Naive thymus-derived CD8-positive, alpha-beta T cell (primary cell): ENCODE measurements around the gene OXSR1. TPM values are rescaled to one million over a fixed set of nuclear protein-coding genes. Genes with fewer than 3 reads are reported as not detected.
A peak's percentile ranks its signal among the peaks of the same experiment; 100 is the strongest.

ENCODE experiments used
- ATAC-seq, 2 donors: fragments of 150-1000 bp; cut with Tn5 transposase in 1 of 2; sonication (Bioruptor Pico), chemical (Tn5 transposase) in 1 of 2; 1 replicate in 1 of 2; 2 replicates in 1 of 2; pipeline ENCODE4 v1.10.0; 2021; ENCODE audit warnings: mild to moderate bottlenecking in 2 of 2, moderate library complexity in 2 of 2
- POLR2A ChIA-PET: fragments of 350-600 bp; sonication (Branson Sonifier 250); formaldehyde crosslinking; loops from one replicate; lab custom pipeline; 2021; ENCODE audit warnings: antibody characterized with exemption; lab: Charles Lee
- DNase-seq, 10 donors: peaks; one replicate each; pipeline versions ENCODE4 v3.0.0 to v3.0.0-alpha.2; 2020 to 2022
- H3K27ac Mint-ChIP-seq, 10 donors: one replicate each; pipeline ENCODE4 v1.8.0; 2020 to 2022; ENCODE audit warnings: mild to moderate bottlenecking in 10 of 10, mixed read lengths in 10 of 10, moderate library complexity in 4 of 10, inconsistent platforms in 1 of 10
- H3K27me3 Mint-ChIP-seq, 5 donors: one replicate each; pipeline ENCODE4 v1.8.0; 2021 to 2022; ENCODE audit warnings: mixed read lengths in 5 of 5
- H3K36me3 Mint-ChIP-seq, 3 donors: one replicate each; pipeline ENCODE4 v1.8.0; 2020 to 2022; ENCODE audit warnings: mixed read lengths in 3 of 3, mild to moderate bottlenecking in 2 of 3, inconsistent platforms in 1 of 3
- H3K4me1 Mint-ChIP-seq, 4 donors: one replicate each; pipeline ENCODE4 v1.8.0; 2021 to 2022; ENCODE audit warnings: mixed read lengths in 4 of 4
- H3K4me3 Mint-ChIP-seq, 10 donors: one replicate each; pipeline ENCODE4 v1.8.0; 2020 to 2022; ENCODE audit warnings: mild to moderate bottlenecking in 10 of 10, mixed read lengths in 10 of 10, moderate library complexity in 6 of 10, inconsistent platforms in 1 of 10
- H3K9me3 Mint-ChIP-seq, 9 donors: one replicate each; pipeline ENCODE4 v1.8.0; 2020 to 2022; ENCODE audit warnings: mixed read lengths in 9 of 9, mild to moderate bottlenecking in 3 of 9, inconsistent platforms in 1 of 9, moderate library complexity in 1 of 9
- polyA plus RNA-seq, 3 donors: library from polyadenylated mRNA; unstranded; fragments of 300-500 nt; fragmentation: Illumina TruSeq; gene quantifications; one replicate each; pipeline ENCODE4 v1.2.3, GENCODE V29; 2021
- total RNA-seq, 8 experiments: library from RNA in 2 of 8; stranded (reverse) in 2 of 8; gene quantifications; one replicate each; pipeline ENCODE4 v1.2.3 and lab custom pipeline; 2021 to 2026

OXSR1 gene
- total and polyA plus RNA-seq, 5 experiments from 2014 or later = 12.9 to 40.8 (median 14.0) TPM

- POLR2A ChIA-PET = no interaction called here
- H3K36me3 Mint-ChIP-seq = peaks cover 0 to 85% (median 33%) of the 10 kb centered on the region in 3 donors
Observed at GRCh38 chr3:38251197-38251596, 85.9 kb downstream of the OXSR1 start.

GRCh38 chr3:38253704-38254103 lies 88.4 kb downstream of the OXSR1 start:
- H3K4me3 Mint-ChIP-seq = no peak overlapping the region
- no peaks in the 10 kb centered on the region for H3K27me3 Mint-ChIP-seq
- ATAC-seq (no peak), DNase-seq (no peak)
- peaks cover 4 to 12% (median 8%) of the 10 kb centered on the region in 4 donors for H3K4me1 Mint-ChIP-seq
- peaks cover 0 to 64% (median 32%) of the 10 kb centered on the region in 3 donors for H3K36me3 Mint-ChIP-seq
- peak overlapping the region in 2 of 10 donors; percentile 50 to 51 for H3K27ac Mint-ChIP-seq
- POLR2A ChIA-PET = no interaction called here
- H3K9me3 Mint-ChIP-seq = no peaks in the 10 kb centered on the region

More at GRCh38 chr3:38251197-38251596, 85.9 kb downstream of the OXSR1 start:
- no peak overlapping the region for H3K4me3 Mint-ChIP-seq
- peak overlapping the region in 2 of 10 donors; percentile 18 to 22 for H3K27ac Mint-ChIP-seq
- no peak for ATAC-seq
- no peaks in the 10 kb centered on the region for H3K27me3 Mint-ChIP-seq
- no peaks in the 10 kb centered on the region for H3K9me3 Mint-ChIP-seq
- DNase-seq = no peak
- peaks cover 2 to 13% (median 10%) of the 10 kb centered on the region in 4 donors for H3K4me1 Mint-ChIP-seq

- H3K27ac Mint-ChIP-seq = peak overlapping the region in 3 of 10 donors; percentile 10 to 49 (median 32)
- DNase-seq (no peak), ATAC-seq (no peak)
- peaks cover 7 to 22% (median 13%) of the 10 kb centered on the region in 4 donors for H3K4me1 Mint-ChIP-seq
- H3K36me3 Mint-ChIP-seq = peaks cover 0 to 53% (median 26%) of the 10 kb centered on the region in 3 donors
- no peaks in the 10 kb centered on the region for H3K9me3 Mint-ChIP-seq
- POLR2A ChIA-PET = no interaction called here
- no peak overlapping the region for H3K4me3 Mint-ChIP-seq
- H3K27me3 Mint-ChIP-seq = no peaks in the 10 kb centered on the region
Observed at GRCh38 chr3:38254872-38255271, 89.5 kb downstream of the OXSR1 start.

GRCh38 chr3:38255627-38256026 lies 90.3 kb downstream of the OXSR1 start:
- H3K27me3 Mint-ChIP-seq = no peaks in the 10 kb centered on the region
- POLR2A ChIA-PET = interaction anchor here (0.7 kb wide), 1 partner anchor 282 kb away, joined by 3 read pairs; no protein-coding TSS in a partner anchor
- peak overlapping the region in 2 of 10 donors; percentile 16 to 49 for H3K27ac Mint-ChIP-seq
- H3K9me3 Mint-ChIP-seq = no peaks in the 10 kb centered on the region
- H3K36me3 Mint-ChIP-seq = peaks cover 0 to 45% (median 24%) of the 10 kb centered on the region in 3 donors
- DNase-seq (no peak), ATAC-seq (no peak)
- peaks cover 12 to 29% (median 19%) of the 10 kb centered on the region in 4 donors for H3K4me1 Mint-ChIP-seq
- H3K4me3 Mint-ChIP-seq = no peak overlapping the region

GRCh38 chr3:38257583-38257982 lies 92.2 kb downstream of the OXSR1 start:
- H3K27ac Mint-ChIP-seq = peak overlapping the region in 3 of 10 donors; percentile 7 to 49 (median 19)
- no peak for ATAC-seq
- no peak for DNase-seq
- H3K27me3 Mint-ChIP-seq = no peaks in the 10 kb centered on the region
- H3K36me3 Mint-ChIP-seq = peaks cover 0 to 26% (median 11%) of the 10 kb centered on the region in 3 donors
- no peak overlapping the region for H3K4me3 Mint-ChIP-seq
- no peaks in the 10 kb centered on the region for H3K9me3 Mint-ChIP-seq
- H3K4me1 Mint-ChIP-seq = peaks cover 14 to 29% (median 21%) of the 10 kb centered on the region in 4 donors
- POLR2A ChIA-PET = no interaction called here

- POLR2A ChIA-PET = no interaction called here
- no peaks in the 10 kb centered on the region for H3K27me3 Mint-ChIP-seq
- H3K4me3 Mint-ChIP-seq = no peak overlapping the region
- DNase-seq = no peak
- peaks cover 21 to 46% (median 34%) of the 10 kb centered on the region in 4 donors for H3K4me1 Mint-ChIP-seq
- no peaks in the 10 kb centered on the region for H3K36me3 Mint-ChIP-seq
- peak overlapping the region in 1 of 10 donors; percentile 1 for H3K27ac Mint-ChIP-seq
- no peak for ATAC-seq
- H3K9me3 Mint-ChIP-seq = no peaks in the 10 kb centered on the region
Observed at GRCh38 chr3:38260474-38260873, 95.1 kb downstream of the OXSR1 start.

- H3K27ac Mint-ChIP-seq = peak overlapping the region in 3 of 10 donors; percentile 6 to 51 (median 29)
Observed at GRCh38 chr3:38264353-38264771, 99.0 kb downstream of the OXSR1 start.

GRCh38 chr3:38264779-38265178 lies 99.4 kb downstream of the OXSR1 start:
- POLR2A ChIA-PET = no interaction called here
- Mint-ChIP-seq H3K27ac (peak overlapping the region in 4 of 10 donors; percentile 6 to 51 (median 30)), H3K4me1 (peaks cover 22 to 39% (median 37%) of the 10 kb centered on the region in 4 donors), H3K27me3 (no peaks in the 10 kb centered on the region), H3K36me3 (peaks cover 0 to 4% (median 0%) of the 10 kb centered on the region in 3 donors), H3K4me3 (no peak overlapping the region), H3K9me3 (no peaks in the 10 kb centered on the region)
- DNase-seq (no peak), ATAC-seq (no peak)

More at GRCh38 chr3:38264353-38264771, 99.0 kb downstream of the OXSR1 start:
- Mint-ChIP-seq H3K4me3 (no peak overlapping the region), H3K36me3 (peaks cover 0 to 4% (median 0%) of the 10 kb centered on the region in 3 donors), H3K9me3 (no peaks in the 10 kb centered on the region), H3K4me1 (peaks cover 26 to 44% (median 41%) of the 10 kb centered on the region in 4 donors), H3K27me3 (no peaks in the 10 kb centered on the region)
- DNase-seq (no peak), ATAC-seq (no peak)
- POLR2A ChIA-PET = no interaction called here

GRCh38 chr3:38265604-38266307 lies 100.4 kb downstream of the OXSR1 start, which contains the start of gene SLC22A13:
Gene SLC22A13 (plus strand): TSS chr3:38265812. CDS start chr3:38265861, 49 bp downstream.
- Mint-ChIP-seq H3K4me1 (peaks cover 17 to 34% (median 28%) of the 10 kb centered on the region in 4 donors), H3K9me3 (peaks cover 0 to under 1% (median 0%) of the 10 kb centered on the region in 9 donors), H3K36me3 (peaks cover 0 to 6% (median 5%) of the 10 kb centered on the region in 3 donors), H3K4me3 (no peak within 1 kb of the TSS), H3K27me3 (no peaks in the 10 kb centered on the region), H3K27ac (peak within 1 kb of the TSS in 5 of 10 donors; percentile 6 to 63 (median 35))
- no peak for ATAC-seq
- POLR2A ChIA-PET = no interaction called here
- DNase-seq = no peak

GRCh38 chr3:38266810-38267209 lies 101.5 kb downstream of the OXSR1 start:
- H3K27ac Mint-ChIP-seq = peak overlapping the region in 1 of 10 donors; percentile 21
- H3K4me3 Mint-ChIP-seq = no peak overlapping the region
- peaks cover 0 to 3% (median 0%) of the 10 kb centered on the region in 9 donors for H3K9me3 Mint-ChIP-seq
- peaks cover 16 to 34% (median 27%) of the 10 kb centered on the region in 4 donors for H3K4me1 Mint-ChIP-seq
- ATAC-seq (no peak), DNase-seq (no peak)
- H3K27me3 Mint-ChIP-seq = no peaks in the 10 kb centered on the region
- peaks cover 0 to 7% (median 7%) of the 10 kb centered on the region in 3 donors for H3K36me3 Mint-ChIP-seq
- POLR2A ChIA-PET = no interaction called here

- peaks cover 0 to 3% (median 0%) of the 10 kb centered on the region in 9 donors for H3K9me3 Mint-ChIP-seq
- DNase-seq (no peak), ATAC-seq (no peak)
- H3K27me3 Mint-ChIP-seq = no peaks in the 10 kb centered on the region
- peaks cover 16 to 36% (median 26%) of the 10 kb centered on the region in 4 donors for H3K4me1 Mint-ChIP-seq
- POLR2A ChIA-PET = no interaction called here
- H3K4me3 Mint-ChIP-seq = no peak overlapping the region
- peak overlapping the region in 3 of 10 donors; percentile 48 to 87 (median 58) for H3K27ac Mint-ChIP-seq
- H3K36me3 Mint-ChIP-seq = peaks cover 0 to 7% (median 7%) of the 10 kb centered on the region in 3 donors
Observed at GRCh38 chr3:38267662-38268061, 102.3 kb downstream of the OXSR1 start.

- POLR2A ChIA-PET = no interaction called here
- H3K27ac Mint-ChIP-seq = no peak overlapping the region
- DNase-seq (no peak), ATAC-seq (no peak)
- peaks cover 0 to 7% (median 7%) of the 10 kb centered on the region in 3 donors for H3K36me3 Mint-ChIP-seq
- peak overlapping the region in 1 of 10 donors; percentile 20 for H3K4me3 Mint-ChIP-seq
- H3K27me3 Mint-ChIP-seq = no peaks in the 10 kb centered on the region
- peaks cover 16 to 40% (median 25%) of the 10 kb centered on the region in 4 donors for H3K4me1 Mint-ChIP-seq
- H3K9me3 Mint-ChIP-seq = peaks cover 0 to 3% (median 0%) of the 10 kb centered on the region in 9 donors
Observed at GRCh38 chr3:38268087-38268486, 102.8 kb downstream of the OXSR1 start.

GRCh38 chr3:38268522-38268921 lies 103.2 kb downstream of the OXSR1 start:
- Mint-ChIP-seq H3K4me3 (peak overlapping the region in 1 of 10 donors; percentile 20), H3K4me1 (peaks cover 13 to 40% (median 21%) of the 10 kb centered on the region in 4 donors), H3K27me3 (no peaks in the 10 kb centered on the region), H3K27ac (no peak overlapping the region), H3K36me3 (peaks cover 0 to 7% (median 7%) of the 10 kb centered on the region in 3 donors), H3K9me3 (peaks cover 0 to 3% (median 0%) of the 10 kb centered on the region in 9 donors)
- POLR2A ChIA-PET = no interaction called here
- ATAC-seq = no peak
- no peak for DNase-seq
